Epithelial cell of proximal tubule (primary cell): Measurements from ENCODE around the gene MXD4. TPM values are rescaled to one million over a fixed set of nuclear protein-coding genes. Genes with fewer than 3 reads are reported as not detected.

Source experiments
- DNase-seq: peaks from one replicate; pipeline ENCODE4 v3.0.0-alpha.2; 2011; ENCODE audit warnings: low read depth
- H3K4me3 ChIP-seq: 2 replicates; pipeline ENCODE4 v1.5.1; 2011; ENCODE audit warnings: low read depth, mild to moderate bottlenecking, low read length
- total RNA-seq: library from RNA; depleted of rRNA; stranded (reverse); fragments of >200 nt; gene quantifications from 2 replicates; pipeline ENCODE4 v1.2.3, GENCODE V29; 2015
- TF ChIP-seq, protein P1 (sequence below): conservative IDR thresholded peaks from 2 replicates; pipeline ENCODE4 v1.5.1; 2012; ENCODE audit warnings: low read depth, mild to moderate bottlenecking, low read length

MXD4 gene
- total RNA-seq, 1 donor from 2014 or later = 26.9 TPM

DNA sequence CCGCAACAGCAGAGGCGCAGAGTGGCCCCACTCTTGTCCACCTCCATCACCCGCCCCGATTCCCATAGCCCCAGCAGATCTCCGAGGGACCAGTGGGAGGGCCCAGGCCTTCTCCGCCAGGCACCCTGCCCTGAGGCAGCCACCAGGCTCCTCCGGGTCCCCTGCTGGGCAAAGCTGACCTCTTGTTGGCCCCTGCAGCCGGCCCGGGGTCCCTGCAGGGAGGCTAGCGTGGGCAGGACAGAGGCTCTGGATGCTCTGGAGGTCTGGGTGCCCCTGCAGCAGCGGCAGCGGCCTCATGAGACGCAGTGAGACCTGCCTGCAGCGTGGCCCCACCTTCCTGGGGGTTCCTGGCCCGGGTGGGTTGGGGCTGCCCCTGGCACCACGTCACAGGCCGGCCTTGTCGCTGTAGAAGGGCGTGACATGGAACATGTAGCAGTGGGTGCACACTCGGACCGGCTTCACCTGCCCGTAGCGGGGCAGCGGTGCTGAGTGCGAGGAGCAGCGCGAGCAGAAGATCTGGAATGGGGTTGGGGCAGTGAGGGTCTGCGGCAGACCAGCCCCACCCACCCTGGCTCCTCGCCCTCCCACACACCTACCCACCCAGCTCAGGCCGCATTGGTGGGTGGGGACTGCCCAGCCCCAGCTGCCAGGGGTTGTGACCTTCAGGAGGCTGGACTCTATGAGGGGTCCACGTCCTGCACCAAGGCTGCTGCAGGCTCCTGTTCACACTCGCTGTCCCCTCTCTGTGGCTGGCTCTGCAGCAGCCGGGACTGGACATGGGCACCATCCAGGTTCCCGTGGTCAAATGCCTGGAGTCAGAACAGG, 8.6 kb upstream of the MXD4 start:
- TF ChIP-seq, protein P1, sequence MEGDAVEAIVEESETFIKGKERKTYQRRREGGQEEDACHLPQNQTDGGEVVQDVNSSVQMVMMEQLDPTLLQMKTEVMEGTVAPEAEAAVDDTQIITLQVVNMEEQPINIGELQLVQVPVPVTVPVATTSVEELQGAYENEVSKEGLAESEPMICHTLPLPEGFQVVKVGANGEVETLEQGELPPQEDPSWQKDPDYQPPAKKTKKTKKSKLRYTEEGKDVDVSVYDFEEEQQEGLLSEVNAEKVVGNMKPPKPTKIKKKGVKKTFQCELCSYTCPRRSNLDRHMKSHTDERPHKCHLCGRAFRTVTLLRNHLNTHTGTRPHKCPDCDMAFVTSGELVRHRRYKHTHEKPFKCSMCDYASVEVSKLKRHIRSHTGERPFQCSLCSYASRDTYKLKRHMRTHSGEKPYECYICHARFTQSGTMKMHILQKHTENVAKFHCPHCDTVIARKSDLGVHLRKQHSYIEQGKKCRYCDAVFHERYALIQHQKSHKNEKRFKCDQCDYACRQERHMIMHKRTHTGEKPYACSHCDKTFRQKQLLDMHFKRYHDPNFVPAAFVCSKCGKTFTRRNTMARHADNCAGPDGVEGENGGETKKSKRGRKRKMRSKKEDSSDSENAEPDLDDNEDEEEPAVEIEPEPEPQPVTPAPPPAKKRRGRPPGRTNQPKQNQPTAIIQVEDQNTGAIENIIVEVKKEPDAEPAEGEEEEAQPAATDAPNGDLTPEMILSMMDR = no peak

DNA sequence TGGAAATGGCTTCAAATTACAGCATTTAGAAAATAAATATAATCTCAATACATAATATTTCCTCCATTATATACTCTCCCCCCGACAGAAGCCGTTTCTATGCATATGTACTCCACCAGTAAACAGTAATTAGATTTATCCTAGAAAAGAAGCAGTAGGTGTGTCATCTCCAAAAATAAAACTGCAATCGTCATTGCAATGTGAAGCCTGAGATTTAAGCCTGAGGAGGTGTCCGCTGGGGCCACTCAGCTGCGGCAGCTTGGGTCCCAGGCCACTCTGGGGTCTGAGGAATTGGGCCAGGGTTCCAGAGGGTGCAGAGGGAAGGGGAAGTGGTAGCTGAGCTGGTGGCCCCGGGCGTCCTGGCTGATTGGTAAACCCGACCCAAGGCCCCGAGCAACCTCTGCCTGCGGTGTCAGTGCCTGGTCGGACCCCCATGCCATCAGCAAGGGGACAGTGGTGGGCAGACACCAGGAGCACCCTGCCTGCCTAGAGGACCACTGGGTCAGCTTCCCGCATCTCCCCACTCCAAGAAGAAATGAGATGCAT, 7.8 kb upstream of the MXD4 start:
- H3K4me3 ChIP-seq = no peak overlapping the region
- TF ChIP-seq, protein P1 = no peak

More for the DNA sequence above, 8.6 kb upstream of the MXD4 start:
- no peak for DNase-seq
- H3K4me3 ChIP-seq = no peak overlapping the region

DNA sequence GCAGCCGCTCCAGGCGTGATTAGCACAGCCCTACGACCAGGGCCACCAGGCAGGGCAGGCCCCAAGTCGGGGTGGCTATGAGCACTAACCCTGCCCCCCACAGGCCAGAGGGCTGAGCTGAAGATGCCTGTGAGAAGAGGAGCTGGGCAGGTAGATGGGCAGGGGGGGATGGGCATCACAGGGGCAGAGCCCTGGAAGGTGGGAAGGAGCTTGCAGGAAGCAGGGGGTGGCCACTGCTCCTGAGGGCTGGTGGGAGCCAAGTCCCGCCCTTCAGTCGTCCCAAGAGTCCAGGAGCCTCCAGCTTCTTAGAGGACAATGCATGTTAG, 7.3 kb upstream of the MXD4 start:
- no peak overlapping the region for H3K4me3 ChIP-seq
- TF ChIP-seq, protein P1 = no peak
- no peak for DNase-seq

More for the DNA sequence above, 7.8 kb upstream of the MXD4 start:
- no peak for DNase-seq

DNA sequence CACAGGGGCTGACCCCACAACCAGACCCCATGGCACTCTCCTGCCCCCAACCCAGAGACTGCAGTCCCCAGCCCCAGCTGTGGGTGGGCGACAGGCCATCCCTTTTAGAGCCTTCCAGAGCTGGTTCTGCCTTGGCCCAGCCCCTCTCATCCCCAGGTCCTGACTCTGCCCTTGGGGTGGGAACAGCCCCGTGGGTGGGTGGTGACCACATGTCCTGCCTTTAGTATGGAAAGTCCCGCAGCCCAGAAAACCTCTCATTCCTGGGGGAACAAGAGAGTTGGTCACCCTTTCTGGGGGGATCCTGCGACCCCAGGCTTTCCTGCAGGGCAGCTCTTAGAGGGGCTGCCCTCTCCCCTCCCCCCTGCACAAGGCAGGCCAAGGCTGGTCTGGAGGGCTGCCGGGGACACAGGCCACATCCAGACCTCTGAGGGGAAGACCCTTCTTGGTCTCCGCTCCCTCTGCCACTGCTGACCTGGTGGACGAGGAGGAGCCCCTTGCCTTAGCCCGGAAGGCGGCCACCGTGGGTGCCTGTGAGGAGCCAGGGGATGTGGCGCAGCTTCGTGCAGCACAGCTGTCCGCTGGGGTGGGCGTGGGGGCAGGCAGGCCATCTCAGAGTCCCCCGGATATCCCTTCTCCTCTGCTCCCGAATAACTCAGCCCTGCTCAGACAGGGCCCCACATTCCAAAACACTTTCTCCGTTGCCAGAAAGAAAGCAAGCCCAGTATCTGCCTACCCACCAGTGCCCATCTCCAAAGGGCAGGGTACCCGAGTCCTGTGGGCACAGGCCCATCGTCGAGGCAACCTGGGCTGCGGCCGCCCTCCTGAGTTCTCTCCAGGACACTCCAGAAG, 6.7 kb upstream of the MXD4 start:
- TF ChIP-seq, protein P1 = no peak
- no peak for DNase-seq
- no peak overlapping the region for H3K4me3 ChIP-seq

- TF ChIP-seq, protein P1 = no peak
- no peak for DNase-seq
- no peak overlapping the region for H3K4me3 ChIP-seq
Measured at GRCh38 chr4:2267841-2268240, 5.9 kb upstream of the MXD4 start.

- TF ChIP-seq, protein P1 = no peak
- no peak overlapping the region for H3K4me3 ChIP-seq
- DNase-seq = no peak
Measured at GRCh38 chr4:2267320-2267811, 5.5 kb upstream of the MXD4 start.
